Measurements from ENCODE around the gene MYO3A. TPM values are rescaled to one million over a fixed set of nuclear protein-coding genes. Genes with fewer than 3 reads are reported as not detected.

The MYO3A gene
- total and polyA plus RNA-seq, 2 of the 4 experiments (the other 2 are of a cell fraction): not detected

GRCh38 chr10:26173837-26174236 lies 239.8 kb downstream of the MYO3A start:
- CTCF ChIA-PET: no interaction called here

More at GRCh38 chr10:26173837-26174236, 239.8 kb downstream of the MYO3A start:
- no peaks in the 10 kb centered on the region for H3K9me1 ChIP-seq (ENCODE audit: insufficient read depth, low read length)
- H4K8ac ChIP-seq (ENCODE audit: low read depth in 2 of 2, low read length in 2 of 2): no peak overlapping the region
- no peak overlapping the region for H2BK5ac ChIP-seq (ENCODE audit: low read depth, low read length, poor library complexity, severe bottlenecking)
- H2BK120ac ChIP-seq (ENCODE audit: low read depth, low read length): no peak overlapping the region
- H2AK5ac ChIP-seq (ENCODE audit: low read depth, low read length): no peak overlapping the region
- H3K14ac ChIP-seq (replicated peaks; ENCODE audit: low read depth, low read length): no peak overlapping the region
- no TSS peak for BruUV-seq (replicated peaks)
- H4K5ac ChIP-seq (ENCODE audit: low read depth, low read length): no peak overlapping the region
- no peak overlapping the region for H3K4ac ChIP-seq (ENCODE audit: low read depth, low read length)
- H3K4me2 ChIP-seq (ENCODE audit: low read depth, low read length): no peak overlapping the region
- POLR2A ChIA-PET (ENCODE audit: unreplicated experiment): no interaction called here
- H3K79me1 ChIP-seq (ENCODE audit: low read depth in 1 of 2, low read length in 2 of 2): no peaks in the 10 kb centered on the region
- H3K4me1 ChIP-seq (ENCODE audit: control insufficient read depth, insufficient read depth, low read length): no peaks in the 10 kb centered on the region
- no CpG with 5 or more reads among the region's 2 CpGs for WGBS, 2 experiments (ENCODE audit: extremely low coverage in 2 of 2, insufficient read length in 1 of 2)
- H2BK15ac ChIP-seq (ENCODE audit: low read depth, low read length): no peak overlapping the region
- no peak overlapping the region for H3K27ac ChIP-seq (ENCODE audit: insufficient read depth, low read length)
- H3K27me3 ChIP-seq (ENCODE audit: control insufficient read depth, insufficient read depth, low read length): no peaks in the 10 kb centered on the region
- no peak overlapping the region for H2BK20ac ChIP-seq (ENCODE audit: low read depth, low read length)
- H2AK9ac ChIP-seq (replicated peaks; ENCODE audit: low read depth, low read length, poor library complexity): no peak overlapping the region
- peaks cover 16% of the 10 kb centered on the region for H3K9me3 ChIP-seq (ENCODE audit: control insufficient read depth, insufficient read depth, low read length)
- H3K36me3 ChIP-seq (ENCODE audit: control insufficient read depth, insufficient read depth, low read length): no peaks in the 10 kb centered on the region
- H3K9ac ChIP-seq (ENCODE audit: low read depth, low read length): no peak overlapping the region
- TF ChIP-seq RCOR1 (IDR thresholded peaks at IDR 0.05; ENCODE audit: insufficient replicate concordance, low read length) (no peak), BHLHE40 (IDR thresholded peaks at IDR 0.05; ENCODE audit: low read depth, low read length) (no peak)
- no peak overlapping the region for H4K91ac ChIP-seq (ENCODE audit: insufficient read depth, low read depth, low read length)
- H4K20me1 ChIP-seq (ENCODE audit: insufficient read depth, low read length): no peaks in the 10 kb centered on the region
- no peak overlapping the region for H3K56ac ChIP-seq (ENCODE audit: extremely low read depth, insufficient read depth, low read length)
- no peak overlapping the region for H2AFZ ChIP-seq (replicated peaks; ENCODE audit: low read length, poor library complexity)
- intact Hi-C loops (cut with micrococcal nuclease): no loop called here
- H3K18ac ChIP-seq (ENCODE audit: low read depth, low read length): no peak overlapping the region
- no peak overlapping the region for H3K4me3 ChIP-seq (ENCODE audit: insufficient read depth, low read depth, low read length)
- ATAC-seq (ENCODE audit: low read depth) (no peak), DNase-seq (no peak)
- in situ Hi-C loops (cut with MboI; ENCODE audit: low sequenced_read_pairs): no loop called here
- dilution Hi-C loops (cut with HindIII; ENCODE audit: low sequenced_read_pairs, unreplicated experiment): no loop called here
- no peak overlapping the region for H3K23ac ChIP-seq (ENCODE audit: low read depth, low read length)
